ENCODE results near the gene F2RL2.

- TF ChIP-seq CTCF (IDR thresholded peaks at IDR 0.05) (no peak), POLR2A (IDR thresholded peaks at IDR 0.05) (no peak)
These were observed 46.2 kb downstream of the F2RL2 start for GRCh38 chr5:76576996-76577395.
